Suprapubic skin (tissue), 4 donors: ENCODE data around the gene PPP6R3. TPM values are rescaled to one million over a fixed set of nuclear protein-coding genes. Genes with fewer than 3 reads are reported as not detected.

Source experiments
- DNase-seq, 2 donors: peaks; one replicate each; pipeline ENCODE4 v3.0.0-alpha.2; 2019; ENCODE audit warnings: low spot score in 2 of 2
- H3K27ac ChIP-seq: fragments of 200-600 bp; sonication (generic); one replicate; pipeline ENCODE4 v1.5.1; 2019
- H3K27me3 ChIP-seq: fragments of 200-600 bp; sonication (generic); one replicate; pipeline ENCODE4 v1.5.1; 2019
- H3K36me3 ChIP-seq: fragments of 200-600 bp; sonication (generic); one replicate; pipeline ENCODE4 v1.5.1; 2019
- H3K4me1 ChIP-seq: fragments of 200-600 bp; sonication (generic); one replicate; pipeline ENCODE4 v1.5.1; 2019
- H3K4me3 ChIP-seq: fragments of 200-600 bp; sonication (generic); one replicate; pipeline ENCODE4 v1.5.1; 2019; ENCODE audit warnings: mild to moderate bottlenecking
- H3K9me3 ChIP-seq: fragments of 200-600 bp; sonication (generic); one replicate; pipeline ENCODE4 v1.5.1; 2019
- CTCF ChIP-seq, 2 donors: fragments of 200-600 bp in 1 of 2; fragments of 450-650 bp in 1 of 2; sonication (generic) in 1 of 2; IDR thresholded peaks; one replicate each; pipeline ENCODE4 v1.5.1; 2016 to 2019; ENCODE audit warnings: antibody characterized with exemption in 2 of 2, mild to moderate bottlenecking in 1 of 2, moderate library complexity in 1 of 2
- EP300 ChIP-seq: sonication (generic); formaldehyde crosslinking; IDR thresholded peaks from one replicate; pipeline ENCODE4 v1.6.1; 2017; ENCODE audit warnings: antibody characterized with exemption
- POLR2A ChIP-seq, 2 donors: fragments of 450-650 bp; IDR thresholded peaks; one replicate each; pipeline ENCODE4 v1.6.1; 2017; ENCODE audit warnings: antibody characterized with exemption in 2 of 2, mild to moderate bottlenecking in 2 of 2, moderate library complexity in 2 of 2
- POLR2AphosphoS5 ChIP-seq, 3 donors: sonication (generic); formaldehyde crosslinking; IDR thresholded peaks; one replicate each; pipeline ENCODE4 v1.6.1; 2017; ENCODE audit warnings: antibody characterized with exemption in 3 of 3
- WGBS: methylation state at CpG from one replicate; pipeline ENCODE4 v1.1.5; 2018; 5-methylcytosine and 5-hydroxymethylcytosine counted together
- total RNA-seq, 4 donors: library from RNA; depleted of rRNA; stranded (reverse); fragments of >200 nt; gene quantifications; one replicate each; pipeline ENCODE4 v1.1.0, GENCODE V29; 2016

Gene PPP6R3
- total RNA-seq, 4 donors from 2014 or later: 81.8 to 197 (median 97.0) TPM

- H3K4me1 ChIP-seq: no peaks in the 10 kb centered on the region
- DNase-seq: peak in 1 of 2 donors; percentile 73
- TF ChIP-seq POLR2A (IDR thresholded peaks at IDR 0.05) (no peak), EP300 (no peak), POLR2AphosphoS5 (IDR thresholded peaks at IDR 0.05) (no peak), CTCF (IDR thresholded peaks at IDR 0.05) (no peak)
- no peak overlapping the region for H3K27ac ChIP-seq
- no peaks in the 10 kb centered on the region for H3K27me3 ChIP-seq
- peaks cover 10% of the 10 kb centered on the region for H3K9me3 ChIP-seq
- 97% methylated on average over 30 of the region's 40 CpGs for WGBS
- H3K4me3 ChIP-seq: no peak overlapping the region
- peaks cover 65% of the 10 kb centered on the region for H3K36me3 ChIP-seq
Observed at GRCh38 chr11:68424981-68425865, 35.3 kb upstream of the PPP6R3 start.

- WGBS: 83% methylated on average over 19 of the region's 21 CpGs
- H3K9me3 ChIP-seq: peaks cover 10% of the 10 kb centered on the region
- no peak for TF ChIP-seq POLR2A (IDR thresholded peaks at IDR 0.05)
- no peak for TF ChIP-seq EP300
- TF ChIP-seq POLR2AphosphoS5 (IDR thresholded peaks at IDR 0.05): no peak
- no peak for TF ChIP-seq CTCF (IDR thresholded peaks at IDR 0.05)
- no peaks in the 10 kb centered on the region for H3K4me1 ChIP-seq
- peaks cover 72% of the 10 kb centered on the region for H3K36me3 ChIP-seq
- no peak overlapping the region for H3K27ac ChIP-seq
- H3K4me3 ChIP-seq: no peak overlapping the region
- no peaks in the 10 kb centered on the region for H3K27me3 ChIP-seq
- DNase-seq: peak in 1 of 2 donors; percentile 70
Observed at GRCh38 chr11:68425866-68426380, 34.6 kb upstream of the PPP6R3 start.

GRCh38 chr11:68429661-68430060, 30.9 kb upstream of the PPP6R3 start:
- no peak overlapping the region for H3K27ac ChIP-seq
- H3K4me1 ChIP-seq: no peaks in the 10 kb centered on the region
- no peak overlapping the region for H3K4me3 ChIP-seq
- DNase-seq: no peak
- peaks cover 10% of the 10 kb centered on the region for H3K9me3 ChIP-seq
- TF ChIP-seq EP300 (no peak), POLR2A (IDR thresholded peaks at IDR 0.05) (no peak), CTCF (IDR thresholded peaks at IDR 0.05) (no peak), POLR2AphosphoS5 (IDR thresholded peaks at IDR 0.05) (no peak)
- no peaks in the 10 kb centered on the region for H3K27me3 ChIP-seq
- WGBS: 97% methylated on average over 3 of the region's 3 CpGs
- peaks cover 84% of the 10 kb centered on the region for H3K36me3 ChIP-seq

GRCh38 chr11:68430384-68430783, 30.2 kb upstream of the PPP6R3 start:
- Histone ChIP-seq H3K4me1 (no peaks in the 10 kb centered on the region), H3K9me3 (peaks cover 10% of the 10 kb centered on the region), H3K27me3 (no peaks in the 10 kb centered on the region), H3K36me3 (peaks cover 84% of the 10 kb centered on the region), H3K4me3 (no peak overlapping the region), H3K27ac (no peak overlapping the region)
- WGBS: 100% methylated on average over 5 of the region's 5 CpGs
- no peak for DNase-seq
- no peak for TF ChIP-seq POLR2AphosphoS5 (IDR thresholded peaks at IDR 0.05)
- TF ChIP-seq POLR2A (IDR thresholded peaks at IDR 0.05): no peak
- no peak for TF ChIP-seq CTCF (IDR thresholded peaks at IDR 0.05)
- no peak for TF ChIP-seq EP300

DNA sequence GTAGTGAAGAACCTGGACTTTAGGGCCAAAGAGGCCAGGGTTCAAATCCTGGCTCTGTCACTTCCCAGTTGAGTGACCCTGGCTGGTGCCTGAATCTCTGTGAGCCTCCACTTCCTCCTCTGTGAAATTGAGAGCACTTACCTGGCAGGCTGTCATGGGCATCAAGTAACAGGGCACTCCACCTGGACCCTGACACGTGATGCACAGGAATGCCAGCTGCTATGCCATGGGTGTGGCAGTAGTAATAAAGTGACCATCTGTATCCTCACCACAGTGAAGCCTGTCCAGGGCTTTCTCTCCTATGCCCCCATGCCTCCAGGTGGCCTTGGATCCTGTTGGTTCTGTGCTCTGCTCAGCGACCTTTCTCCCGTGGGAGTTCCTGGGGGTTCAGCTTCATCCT, 29.8 kb upstream of the PPP6R3 start:
- Histone ChIP-seq H3K4me1 (no peaks in the 10 kb centered on the region), H3K36me3 (peaks cover 83% of the 10 kb centered on the region), H3K27ac (no peak overlapping the region), H3K27me3 (no peaks in the 10 kb centered on the region), H3K4me3 (no peak overlapping the region), H3K9me3 (peaks cover 10% of the 10 kb centered on the region)
- no peak for DNase-seq
- TF ChIP-seq CTCF (IDR thresholded peaks at IDR 0.05): no peak
- no peak for TF ChIP-seq EP300
- TF ChIP-seq POLR2A (IDR thresholded peaks at IDR 0.05): no peak
- no peak for TF ChIP-seq POLR2AphosphoS5 (IDR thresholded peaks at IDR 0.05)
- WGBS: 88% methylated on average over 3 of the region's 3 CpGs
